ENCODE measurements around the gene NIT1. TPM values are rescaled to one million over a fixed set of nuclear protein-coding genes. Genes with fewer than 3 reads are reported as not detected.

Gene NIT1
- total and polyA plus RNA-seq, 2 of the 13 experiments (the other 11 are each of a cell fraction or from before 2014, with no cell fraction given): 22.7 to 31.0 TPM

- in situ Hi-C loops (cut with HindIII; ENCODE audit: extremely low pct_ligation_motif_present, low pct_unique_long_range_greater_than_20kb): no loop called here
- FAIRE-seq: no peak
These were observed 31.4 kb upstream of the NIT1 start for GRCh38 chr1:161086457-161086856.

More at GRCh38 chr1:161086457-161086856, 31.4 kb upstream of the NIT1 start:
- DNase-seq (ENCODE audit: low spot score) (no peak), ATAC-seq (no peak)
- Histone ChIP-seq H3K79me2 (ENCODE audit: insufficient read depth, low read length) (no peaks in the 10 kb centered on the region), H3K9me3 (ENCODE audit: low read length) (no peaks in the 10 kb centered on the region), H3K4me1 (ENCODE audit: insufficient read depth, low read length) (peaks cover 46% of the 10 kb centered on the region), H3K27ac (ENCODE audit: extremely low read length, insufficient read depth, low read length) (no peak overlapping the region), H3K4me2 (ENCODE audit: low read depth, low read length) (no peak overlapping the region), H3K36me3 (replicated peaks in 1 of 2; ENCODE audit: control insufficient read depth in 1 of 2, insufficient read depth in 2 of 2, low read length in 2 of 2) (no peaks in the 10 kb centered on the region), H3K9ac (ENCODE audit: insufficient read depth, low read depth, low read length) (no peak overlapping the region), H2AFZ (ENCODE audit: low read length) (no peak overlapping the region), H3K27me3 (ENCODE audit: control insufficient read depth in 1 of 2, insufficient read depth in 2 of 2, low read length in 2 of 2) (peaks cover 3 to 27% of the 10 kb centered on the region in 2 experiments; a peak in 3 of 5 replicates), H4K20me1 (ENCODE audit: insufficient read depth, low read length) (no peaks in the 10 kb centered on the region), H3K4me3 (replicated peaks in 1 of 3; ENCODE audit: insufficient read depth in 1 of 3, low read depth in 2 of 3, low read length in 3 of 3) (no peak overlapping the region)
- POLR2A ChIA-PET: no interaction called here
- TF ChIP-seq GATA4 (IDR thresholded peaks at IDR 0.05; ENCODE audit: borderline replicate concordance, low read depth) (no peak), HMG20B (CRISPR knock-in tag; conservative IDR thresholded peaks at IDR 0.05) (no peak), SNAI1 (CRISPR knock-in tag; IDR thresholded peaks at IDR 0.05; ENCODE audit: borderline replicate concordance) (no peak), ZBTB37 (CRISPR knock-in tag; IDR thresholded peaks at IDR 0.05) (no peak), ZNF292 (CRISPR knock-in tag; IDR thresholded peaks at IDR 0.05; ENCODE audit: borderline replicate concordance, low read depth) (no peak), TIGD3 (CRISPR knock-in tag; IDR thresholded peaks at IDR 0.05; ENCODE audit: borderline replicate concordance) (no peak), CENPT (CRISPR knock-in tag; IDR thresholded peaks at IDR 0.05; ENCODE audit: low read depth) (no peak), NFE2L1 (CRISPR knock-in tag; IDR thresholded peaks at IDR 0.05; ENCODE audit: borderline replicate concordance) (no peak), CEBPB (IDR thresholded peaks at IDR 0.05; ENCODE audit: borderline replicate concordance, low read depth, low read length) (no peak), SRSF4 (IDR thresholded peaks at IDR 0.05; ENCODE audit: low read depth, low read length, poor library complexity, severe bottlenecking) (no peak), ZNF564 (CRISPR knock-in tag; IDR thresholded peaks at IDR 0.05) (no peak)
- CTCF ChIA-PET (ENCODE audit: low intra/inter-chr PET ratio, low total read pairs): no interaction called here
- no TSS peak for BruUV-seq (replicated peaks)
- 15% methylated on average over 3 of the region's 4 CpGs for WGBS (ENCODE audit: low lambda C conversion rate)
- intact Hi-C loops (cut with micrococcal nuclease; ENCODE audit: unreplicated experiment): no loop called here
